ENCODE results near the gene COPB2.

- TF ChIP-seq POLR2A (IDR thresholded peaks at IDR 0.05) (no peak), CTCF (IDR thresholded peaks at IDR 0.05) (no peak), POLR2AphosphoS5 (IDR thresholded peaks at IDR 0.05) (no peak)
These were observed 47.4 kb downstream of the COPB2 start for GRCh38 chr3:139342054-139342453.
